Fibroblast of pulmonary artery (primary cell): ENCODE measurements around the gene PTH.

Experiments
- DNase-seq: peaks from one replicate; pipeline ENCODE4 v3.0.0-alpha.2; 2010; ENCODE audit warnings: low read depth
- H3K4me3 ChIP-seq: replicated peaks from 2 replicates; pipeline ENCODE4 v1.5.1; 2011; ENCODE audit warnings: low read depth, mild to moderate bottlenecking, control low read depth, low read length, moderate library complexity
- CTCF ChIP-seq: IDR thresholded peaks from 2 replicates; pipeline ENCODE4 v1.5.1; 2011; ENCODE audit warnings: mild to moderate bottlenecking, control low read depth, low read length, inconsistent platforms; ENCODE audit errors: missing control alignments

The PTH gene

GRCh38 chr11:13473013-13473722 is 22.6 kb downstream of the PTH start:
- no peak for DNase-seq
- no peak for TF ChIP-seq CTCF
- no peak overlapping the region for H3K4me3 ChIP-seq

GRCh38 chr11:13468750-13469149 is 27.0 kb downstream of the PTH start:
- DNase-seq: no peak
- no peak overlapping the region for H3K4me3 ChIP-seq
- no peak for TF ChIP-seq CTCF

GRCh38 chr11:13465909-13466371 is 29.9 kb downstream of the PTH start:
- TF ChIP-seq CTCF: peak; percentile 63
- H3K4me3 ChIP-seq: no peak overlapping the region
- DNase-seq: peak; percentile 71

GRCh38 chr11:13463779-13464290 is 32.0 kb downstream of the PTH start:
- TF ChIP-seq CTCF: no peak
- DNase-seq: no peak
- peak overlapping the region; percentile 87 for H3K4me3 ChIP-seq

- peak; percentile 94 for DNase-seq
- no peak for TF ChIP-seq CTCF
- H3K4me3 ChIP-seq: peak within 1 kb of the TSS; percentile 87
These were observed 32.7 kb downstream of the PTH start, which contains the start of gene BTBD10 for GRCh38 chr11:13462901-13463778. BTBD10 (minus strand) TSS chr11:13463222; CDS start chr11:13445124, 18,098 bp downstream.

GRCh38 chr11:13462311-13462900 is 33.4 kb downstream of the PTH start:
- no peak for TF ChIP-seq CTCF
- peak overlapping the region; percentile 87 for H3K4me3 ChIP-seq
- peak; percentile 28 for DNase-seq
